Measurements from ENCODE around the gene DDX41.
A peak's percentile ranks its signal among the peaks of the same experiment; 100 is the strongest.
"Not testable (repeated sequence)": the region's sequence is repeated elsewhere in the genome, so short reads cannot be mapped to it uniquely, and the experiment has no call there.

Gene DDX41

DNA sequence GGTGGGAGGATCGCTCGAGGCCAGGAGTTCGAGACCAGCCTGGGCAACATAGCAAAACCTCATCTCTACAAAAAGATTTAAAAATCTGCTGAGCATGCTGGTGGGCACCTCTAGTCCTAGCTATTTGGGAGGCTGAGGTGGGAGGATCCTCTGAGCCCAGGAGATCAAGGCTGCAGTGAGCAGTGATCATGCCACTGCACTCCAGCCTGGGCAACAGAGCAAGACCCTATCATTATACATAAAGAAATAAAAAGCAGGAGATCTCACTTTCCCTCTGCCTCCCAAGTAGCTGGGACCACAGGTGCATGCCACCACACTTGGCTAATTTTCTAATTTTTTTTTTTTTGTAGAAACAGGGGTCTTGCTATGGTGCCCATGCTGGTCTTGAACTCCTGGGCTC is 31.0 kb downstream of the DDX41 start:
- H3K27ac Mint-ChIP-seq, result not testable (repeated sequence)

DNA sequence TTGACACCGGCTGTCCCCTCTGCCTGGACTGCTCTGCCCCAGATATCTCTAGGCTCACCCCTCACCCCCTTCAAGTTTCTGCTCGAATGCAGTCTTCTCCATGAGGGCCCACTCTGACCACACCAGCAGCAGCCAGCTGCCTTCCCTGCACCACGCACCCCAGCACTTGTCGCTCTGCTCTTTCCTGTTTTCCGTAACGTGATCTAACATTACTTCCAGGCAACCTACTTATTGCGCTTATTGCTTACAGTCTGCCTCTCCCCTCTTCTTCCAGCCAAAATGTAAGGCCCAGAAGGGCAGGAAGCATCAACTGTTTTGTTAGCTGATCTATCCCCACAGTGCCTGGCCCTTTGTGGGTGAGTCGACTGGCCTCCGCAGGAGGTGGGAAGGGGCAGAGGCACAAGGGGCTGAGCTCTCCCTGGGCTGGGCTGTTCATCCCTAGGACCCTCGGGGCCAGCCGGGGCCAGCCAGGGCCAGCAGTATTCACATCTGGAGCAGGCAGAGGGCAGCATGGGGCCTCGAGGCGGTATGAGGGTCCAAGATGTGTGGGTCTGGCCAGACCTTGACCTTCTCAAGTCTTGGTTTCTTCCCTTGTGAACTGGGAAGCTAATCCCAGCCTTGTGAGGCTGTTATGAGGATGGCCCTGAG is 31.7 kb downstream of the DDX41 start:
- no peak for DNase-seq
- Mint-ChIP-seq H3K36me3 (peaks cover 6% of the 10 kb centered on the region), H3K4me3 (no peak overlapping the region), H3K27ac (peak overlapping the region; percentile 4), H3K9me3 (no peaks in the 10 kb centered on the region), H3K27me3 (no peaks in the 10 kb centered on the region), H3K4me1 (peaks cover 2% of the 10 kb centered on the region)
- CTCF ChIA-PET, result no interaction called here

More for the DNA sequence above, 31.0 kb downstream of the DDX41 start:
- H3K4me1 Mint-ChIP-seq, DNase-seq, H3K4me3 Mint-ChIP-seq, H3K27me3 Mint-ChIP-seq, H3K9me3 Mint-ChIP-seq, CTCF ChIA-PET: not testable (repeated sequence)
- peaks cover 10% of the 10 kb centered on the region for H3K36me3 Mint-ChIP-seq

DNA sequence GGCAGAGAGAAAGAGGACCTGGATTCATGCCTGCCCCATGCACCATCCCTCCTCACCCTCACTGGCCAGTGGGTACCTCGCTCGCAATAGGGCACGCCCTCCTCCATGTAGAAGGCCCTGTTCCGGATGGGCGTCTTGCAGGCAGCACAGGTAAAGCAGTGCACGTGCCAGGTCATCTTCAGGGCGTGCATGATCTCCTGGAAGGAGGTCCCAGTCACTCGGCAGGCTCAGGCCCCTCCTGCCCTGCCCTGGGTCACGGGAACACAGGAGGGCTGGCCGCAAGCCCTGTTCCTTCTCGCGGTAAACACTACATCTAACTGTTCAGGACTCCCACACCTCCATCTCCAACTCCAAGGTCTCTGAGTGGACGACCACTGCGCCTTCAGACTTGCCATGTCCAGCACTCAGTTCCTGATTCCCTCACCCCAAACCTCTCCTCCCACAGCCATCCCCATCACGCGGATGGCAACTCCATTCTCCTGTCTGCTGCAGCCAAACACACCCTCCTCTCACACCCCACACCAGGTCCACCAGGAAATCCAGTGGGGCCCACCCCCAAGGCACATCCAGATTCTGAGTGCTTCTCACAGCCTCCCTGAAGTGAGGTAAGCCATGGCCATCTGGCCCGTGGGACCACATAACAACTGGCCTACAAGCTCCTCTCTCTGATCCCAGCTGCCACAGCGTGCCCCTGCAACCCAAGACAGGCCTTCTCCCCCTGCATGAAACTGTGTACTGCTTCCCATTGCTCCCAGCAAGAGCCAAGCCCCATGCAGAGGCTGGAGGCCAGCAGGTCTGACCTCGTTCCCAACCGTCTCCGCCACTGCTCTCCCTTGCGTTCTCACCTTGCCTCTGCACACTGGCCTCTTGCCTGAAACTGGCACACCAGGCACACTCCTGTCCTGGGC is 32.5 kb downstream of the DDX41 start:
- Mint-ChIP-seq H3K27me3 (no peaks in the 10 kb centered on the region), H3K36me3 (peaks cover 6% of the 10 kb centered on the region), H3K27ac (no peak overlapping the region), H3K4me3 (no peak overlapping the region), H3K9me3 (no peaks in the 10 kb centered on the region), H3K4me1 (peaks cover 9% of the 10 kb centered on the region)
- CTCF ChIA-PET, result no interaction called here
- no peak for DNase-seq

DNA sequence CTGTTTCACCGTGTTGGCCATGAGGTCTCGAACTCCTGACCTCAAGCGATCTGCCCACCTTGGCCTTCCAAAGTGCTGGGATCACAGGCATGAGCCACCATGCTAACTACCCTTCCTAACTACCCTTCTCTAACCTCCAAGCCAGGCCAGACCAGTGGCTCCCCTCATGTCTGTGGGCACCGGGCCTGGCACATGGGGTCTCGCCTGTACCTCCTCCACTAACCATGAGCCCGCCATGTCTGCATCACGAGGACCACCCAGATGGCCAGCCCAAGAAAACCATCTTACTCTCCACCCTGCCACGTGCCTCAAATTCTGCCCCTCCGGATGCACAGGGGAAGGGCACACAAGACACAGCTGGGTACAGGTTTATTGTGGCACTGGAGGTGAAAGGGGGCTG is 33.7 kb downstream of the DDX41 start:
- H3K27ac Mint-ChIP-seq, result no peak overlapping the region
- DNase-seq, result no peak
- CTCF ChIA-PET, result interaction anchor here (0.6 kb wide), 1 partner anchor 79 kb away, joined by 3 read pairs; no protein-coding TSS in a partner anchor
- H3K9me3 Mint-ChIP-seq, result no peaks in the 10 kb centered on the region
- H3K27me3 Mint-ChIP-seq, result no peaks in the 10 kb centered on the region
- H3K4me3 Mint-ChIP-seq, result no peak overlapping the region
- peaks cover 3% of the 10 kb centered on the region for H3K36me3 Mint-ChIP-seq
- peaks cover 21% of the 10 kb centered on the region for H3K4me1 Mint-ChIP-seq

DNA sequence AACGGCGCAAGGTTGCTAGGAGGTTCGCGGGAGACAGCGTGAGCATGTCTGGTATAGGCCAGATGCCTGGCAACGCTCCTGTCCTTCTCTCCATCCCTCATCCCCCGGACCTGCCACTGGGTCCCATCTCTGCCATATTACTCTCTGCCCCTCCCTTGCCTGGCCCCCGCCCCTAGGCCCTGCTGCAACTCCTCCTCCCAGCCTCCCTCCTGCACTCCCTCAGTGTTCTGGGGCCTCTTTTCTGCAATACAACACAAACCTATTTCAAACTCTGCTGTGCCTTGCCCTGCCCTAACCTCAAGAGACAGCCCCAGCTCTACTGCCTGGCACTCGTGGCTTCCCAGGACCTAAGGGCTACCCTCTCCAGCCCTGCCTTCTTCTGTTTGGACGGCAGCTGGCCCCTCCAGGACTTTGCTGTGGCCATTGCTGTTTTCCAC is 34.4 kb downstream of the DDX41 start:
- no peaks in the 10 kb centered on the region for H3K27me3 Mint-ChIP-seq
- peaks cover 3% of the 10 kb centered on the region for H3K36me3 Mint-ChIP-seq
- H3K4me1 Mint-ChIP-seq, result peaks cover 26% of the 10 kb centered on the region
- CTCF ChIA-PET, result interaction anchor here (0.6 kb wide), 2 partner anchors 11 to 78 kb away, joined by 3 read pairs; no protein-coding TSS in a partner anchor
- no peak for DNase-seq
- no peak overlapping the region for H3K4me3 Mint-ChIP-seq
- no peaks in the 10 kb centered on the region for H3K9me3 Mint-ChIP-seq
- H3K27ac Mint-ChIP-seq, result no peak overlapping the region

DNA sequence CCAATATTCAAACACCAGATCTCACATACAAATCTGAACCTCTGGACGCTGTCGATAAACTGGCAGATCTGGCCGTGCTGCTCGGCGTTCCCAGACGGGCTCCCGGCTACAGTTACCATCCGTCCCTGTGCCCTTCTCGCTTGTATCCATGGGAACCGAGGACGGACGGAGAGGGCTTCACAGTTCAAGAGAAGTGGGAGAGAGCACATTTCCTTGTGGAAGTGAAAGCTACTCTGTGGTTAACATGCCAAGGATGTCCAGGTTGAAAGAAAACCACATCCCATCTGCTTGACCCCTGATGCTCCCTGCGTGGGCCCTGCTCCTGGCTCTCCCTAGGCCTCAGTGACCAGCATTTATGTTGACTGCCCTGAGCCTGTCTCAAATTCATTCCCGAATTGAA is 37.0 kb downstream of the DDX41 start:
- H3K9me3 Mint-ChIP-seq, result no peaks in the 10 kb centered on the region
- H3K27me3 Mint-ChIP-seq, result peaks cover 15% of the 10 kb centered on the region
- H3K4me3 Mint-ChIP-seq, result no peak overlapping the region
- CTCF ChIA-PET, result interaction anchor here (1.6 to 4.5 kb wide), 2 partner anchors 20 to 22 kb away, joined by 8 to 19 read pairs; no protein-coding TSS in a partner anchor
- peaks cover 38% of the 10 kb centered on the region for H3K4me1 Mint-ChIP-seq
- DNase-seq, result no peak
- no peaks in the 10 kb centered on the region for H3K36me3 Mint-ChIP-seq
- H3K27ac Mint-ChIP-seq, result peak overlapping the region; percentile 88

DNA sequence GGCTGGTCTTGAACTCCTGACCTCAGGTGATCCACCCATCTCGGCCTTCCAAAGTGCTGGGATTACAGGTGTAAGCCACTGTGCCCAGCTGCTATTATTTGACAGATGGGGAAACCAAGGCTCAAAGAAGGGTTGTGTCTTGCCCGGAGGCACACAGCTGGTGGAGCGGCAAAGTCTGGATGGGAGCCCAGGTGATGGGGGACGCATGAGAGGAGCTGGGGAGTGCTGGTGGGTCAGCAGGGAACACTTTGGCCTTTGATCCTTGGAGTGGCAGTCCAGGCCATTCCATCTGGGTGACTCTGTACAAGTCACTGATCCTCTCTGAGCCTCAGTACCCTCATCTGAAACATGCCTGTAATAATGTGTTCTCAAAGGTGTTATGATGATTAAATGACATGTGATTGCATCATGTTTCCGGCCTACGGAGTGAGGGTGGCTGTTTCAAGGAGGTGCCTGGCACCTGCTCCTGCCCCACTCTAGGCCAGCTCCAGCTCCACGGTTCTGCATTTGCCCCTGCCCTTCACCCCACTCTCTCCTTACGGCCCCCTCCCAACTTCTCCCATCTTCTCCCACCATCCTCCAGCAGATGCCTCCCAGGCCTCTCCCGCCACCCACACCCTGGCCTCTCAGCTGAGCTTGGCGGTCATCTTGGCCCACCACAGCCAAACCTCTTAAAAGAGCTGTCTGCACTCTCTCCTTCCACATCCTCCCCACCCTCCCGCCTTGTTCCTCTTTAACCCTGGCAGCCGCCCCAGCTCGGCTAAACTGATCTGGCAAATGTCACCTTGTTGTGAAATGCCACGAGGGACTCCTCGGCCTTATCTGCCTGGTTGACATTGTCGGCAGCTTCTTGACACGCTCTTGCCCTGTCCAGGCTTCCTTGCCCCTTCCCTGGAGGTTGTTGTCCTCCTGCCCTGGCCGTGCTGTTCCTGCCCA is 37.8 kb downstream of the DDX41 start:
- Mint-ChIP-seq H3K27ac (peak overlapping the region; percentile 88), H3K36me3 (no peaks in the 10 kb centered on the region), H3K4me3 (no peak overlapping the region), H3K4me1 (peaks cover 45% of the 10 kb centered on the region), H3K9me3 (no peaks in the 10 kb centered on the region), H3K27me3 (peaks cover 23% of the 10 kb centered on the region)
- CTCF ChIA-PET, result interaction anchor here (1.3 to 4.5 kb wide), 4 partner anchors 11 to 22 kb away, joined by 4 to 19 read pairs (median 7); no protein-coding TSS in a partner anchor
- peak; percentile 49 for DNase-seq

DNA sequence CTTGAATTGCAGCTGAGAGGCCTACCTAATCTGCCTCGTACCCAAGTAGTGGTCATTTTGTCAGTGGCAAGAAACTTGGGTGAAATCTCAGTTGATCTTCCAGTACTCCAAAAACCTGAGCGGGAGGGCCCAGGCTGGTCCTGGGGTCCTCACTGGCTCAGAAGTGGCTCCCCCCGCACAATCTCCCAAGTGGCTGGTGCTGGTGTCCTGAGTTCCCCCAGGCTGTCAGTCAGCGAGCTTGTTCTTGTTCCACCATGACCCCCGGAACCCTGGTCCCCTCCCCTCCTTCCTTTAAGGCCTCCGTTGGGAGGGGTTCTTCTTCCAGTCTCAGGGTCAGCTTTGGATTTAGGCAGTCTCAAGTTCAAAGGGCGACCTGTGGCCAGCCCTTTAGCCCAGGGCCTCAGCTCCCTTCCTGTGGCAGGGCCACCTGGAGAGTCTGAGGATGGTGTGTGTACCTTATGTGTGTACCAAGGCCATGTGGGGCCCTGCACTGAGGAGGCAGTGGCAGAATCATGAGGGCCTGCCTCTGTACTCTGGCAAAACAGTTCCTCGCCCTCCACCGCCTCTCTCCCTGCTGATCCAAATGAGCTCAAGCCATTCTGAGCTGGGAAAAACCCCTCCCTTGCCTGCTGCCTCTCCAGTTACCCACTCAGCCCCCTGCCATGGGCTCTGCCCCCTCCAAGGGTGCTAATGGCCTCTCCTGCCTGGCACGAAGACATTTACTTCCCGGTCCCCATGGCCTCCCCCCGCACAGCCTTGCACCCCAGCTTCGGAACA is 38.9 kb downstream of the DDX41 start:
- Mint-ChIP-seq H3K4me3 (no peak overlapping the region), H3K9me3 (no peaks in the 10 kb centered on the region), H3K27ac (no peak overlapping the region), H3K27me3 (peaks cover 27% of the 10 kb centered on the region), H3K36me3 (no peaks in the 10 kb centered on the region), H3K4me1 (peaks cover 47% of the 10 kb centered on the region)
- no peak for DNase-seq
- CTCF ChIA-PET, result interaction anchor here (0.9 to 4.5 kb wide), 7 partner anchors 10 to 88 kb away, joined by 4 to 19 read pairs (median 6); no protein-coding TSS in a partner anchor

DNA sequence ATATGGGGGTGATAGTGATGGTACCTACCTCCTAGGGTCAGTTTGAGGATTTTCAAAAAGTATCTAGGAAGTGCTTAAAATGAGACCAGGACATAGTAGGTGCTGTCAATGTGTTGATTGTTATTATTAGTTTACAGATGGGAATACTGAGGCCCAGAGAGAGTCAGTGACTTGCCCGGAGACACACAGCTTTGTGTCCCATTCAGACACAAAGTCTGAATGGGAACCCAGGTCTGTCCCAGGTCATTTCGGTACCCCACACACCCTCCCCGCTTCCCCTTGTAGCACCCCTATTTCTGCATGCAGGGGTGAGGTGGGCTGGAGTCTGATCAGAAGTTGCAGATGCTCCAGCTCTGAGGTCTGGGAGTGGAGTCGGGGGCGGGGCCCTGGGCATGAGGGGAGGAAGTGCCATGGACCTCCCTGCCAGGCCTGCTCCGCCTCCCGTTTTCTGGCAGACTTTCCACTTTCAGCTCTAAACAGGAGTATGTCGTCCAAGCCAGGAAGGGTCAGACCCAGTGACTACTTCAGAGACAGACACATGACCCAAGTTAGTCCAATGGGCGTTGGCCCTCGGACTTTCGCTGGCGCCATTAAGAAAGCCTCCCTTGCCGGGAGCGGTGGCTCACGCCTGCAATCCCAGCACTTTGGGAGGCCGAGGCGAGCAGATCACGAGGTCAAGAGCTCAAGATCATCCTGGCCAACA is 40.1 kb downstream of the DDX41 start:
- H3K4me3 Mint-ChIP-seq, result no peak overlapping the region
- CTCF ChIA-PET, result interaction anchor here (1.6 to 4.5 kb wide), 4 partner anchors 11 to 86 kb away, joined by 3 to 19 read pairs (median 7); no protein-coding TSS in a partner anchor
- DNase-seq, result no peak
- H3K27me3 Mint-ChIP-seq, result peaks cover 38% of the 10 kb centered on the region
- no peak overlapping the region for H3K27ac Mint-ChIP-seq
- H3K36me3 Mint-ChIP-seq, result no peaks in the 10 kb centered on the region
- H3K9me3 Mint-ChIP-seq, result no peaks in the 10 kb centered on the region
- peaks cover 53% of the 10 kb centered on the region for H3K4me1 Mint-ChIP-seq

DNA sequence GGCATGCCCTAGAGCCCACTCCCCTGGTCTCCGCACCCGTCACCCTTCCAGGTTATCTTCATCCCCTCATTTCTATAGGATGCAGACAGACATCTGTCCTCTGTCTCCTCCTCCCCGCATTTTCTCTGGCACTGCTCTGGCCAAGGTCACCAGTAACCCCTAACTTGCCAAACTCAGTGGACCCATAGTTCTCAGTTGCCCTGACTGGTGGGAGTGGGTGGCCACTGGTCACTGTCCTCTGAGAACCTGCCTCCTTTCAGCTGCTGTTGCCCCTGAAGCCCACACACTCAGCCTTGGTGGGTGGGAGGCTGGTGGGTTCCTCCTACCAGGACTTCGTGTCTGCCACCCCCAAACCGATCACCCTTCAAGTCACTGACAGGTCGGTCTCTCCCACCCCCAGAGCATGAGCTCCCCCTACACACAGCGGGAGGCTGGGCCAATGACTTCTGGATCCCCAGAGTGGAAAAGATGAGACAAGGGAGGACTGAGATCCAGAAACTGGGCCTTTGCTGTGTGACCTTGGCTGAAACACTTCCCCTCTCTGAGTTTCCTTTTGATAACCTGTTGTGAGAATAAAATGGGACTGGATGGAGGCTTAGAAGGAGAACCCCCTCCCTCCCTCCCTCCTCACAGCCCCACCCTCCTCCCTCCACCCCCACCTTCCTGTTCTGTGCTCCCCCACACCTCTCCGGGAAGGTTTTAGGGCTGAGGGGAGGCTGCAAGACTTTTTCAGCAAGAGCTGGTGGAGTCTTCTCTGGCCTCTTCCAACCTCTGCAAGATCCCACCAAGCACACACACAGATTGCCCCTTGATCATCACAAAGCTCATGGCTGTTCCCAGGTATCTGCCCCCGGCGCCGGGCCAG is 41.0 kb downstream of the DDX41 start:
- DNase-seq, result no peak
- Mint-ChIP-seq H3K27ac (no peak overlapping the region), H3K4me3 (no peak overlapping the region), H3K27me3 (peaks cover 47% of the 10 kb centered on the region), H3K9me3 (no peaks in the 10 kb centered on the region), H3K4me1 (peaks cover 59% of the 10 kb centered on the region), H3K36me3 (no peaks in the 10 kb centered on the region)
- CTCF ChIA-PET, result interaction anchor here (0.6 to 4.5 kb wide), 5 partner anchors 13 to 85 kb away, joined by 3 to 19 read pairs (median 5); no protein-coding TSS in a partner anchor

DNA sequence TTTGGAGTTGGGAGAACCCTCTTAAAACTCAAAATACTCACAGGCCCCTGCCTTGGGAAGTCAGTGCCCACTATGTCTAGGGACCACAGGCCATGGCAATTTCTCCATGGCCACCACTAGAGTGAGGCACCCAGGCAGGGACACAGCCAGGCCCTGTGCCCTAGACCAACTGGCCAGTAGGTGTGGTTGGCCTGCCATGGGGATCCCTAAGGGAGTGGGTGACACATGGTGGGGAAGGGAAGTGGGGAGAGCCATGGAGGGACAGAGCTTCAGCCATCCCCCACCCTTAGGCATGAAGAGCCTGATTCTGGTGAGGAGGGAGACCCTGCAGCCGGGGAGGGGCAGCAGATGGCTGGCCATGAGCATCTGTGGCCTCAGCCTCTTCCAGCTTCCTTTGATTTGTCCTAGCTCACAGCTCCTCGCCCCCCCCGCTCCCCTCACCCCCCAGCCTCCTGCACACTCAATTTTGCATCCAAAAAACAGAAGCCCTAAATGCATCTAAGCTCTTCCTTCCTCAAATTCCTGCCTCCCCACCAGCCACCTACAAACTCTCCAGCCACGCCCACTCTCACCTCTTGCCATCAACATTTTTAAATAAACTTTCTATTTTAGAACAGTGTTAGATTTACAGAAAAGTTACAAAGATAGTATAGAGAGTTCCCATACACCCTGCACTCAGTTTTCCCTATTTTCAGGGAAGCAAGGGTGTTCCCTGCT is 41.8 kb downstream of the DDX41 start:
- Mint-ChIP-seq H3K4me3 (peak overlapping the region; percentile 71), H3K4me1 (peaks cover 61% of the 10 kb centered on the region), H3K9me3 (no peaks in the 10 kb centered on the region), H3K27ac (no peak overlapping the region), H3K27me3 (peaks cover 55% of the 10 kb centered on the region), H3K36me3 (no peaks in the 10 kb centered on the region)
- CTCF ChIA-PET, result interaction anchor here (1.2 kb wide), 1 partner anchor 26 kb away, joined by 3 read pairs; no protein-coding TSS in a partner anchor
- no peak for DNase-seq

All from activated naive CD4-positive, alpha-beta T cell treated with anti-CD3 and anti-CD28 coated beads, Interleukin-2, amount 10 ng/mL, durations not matched to agents 7 days and 5 days (primary cell).